H1 (cell line): ENCODE data around the gene ZBTB20. TPM values are rescaled to one million over a fixed set of nuclear protein-coding genes. Genes with fewer than 3 reads are reported as not detected.

ENCODE experiments used
- CTCF ChIA-PET: fragments of 300-600 bp; sonication (Branson Sonifier 250); formaldehyde crosslinking; loops from one replicate; lab custom pipeline; 2021; ENCODE audit not compliant: partially characterized antibody; lab: Charles Lee
- POLR2A ChIA-PET: fragments of 300-600 bp; sonication (Branson Sonifier 250); formaldehyde crosslinking; loops from one replicate; lab custom pipeline; 2021; ENCODE audit warnings: inconsistent platforms; ENCODE audit not compliant: partially characterized antibody; lab: Charles Lee
- DNase-seq, 2 experiments: peaks; one replicate each; pipeline versions ENCODE4 v3.0.0 to v3.0.0-alpha.2; 2010 to 2022; ENCODE audit warnings: low spot score in 2 of 2, low read depth in 1 of 2, mixed read lengths in 1 of 2
- FAIRE-seq: peaks from 2 replicates; lab custom pipeline; 2011; peaks lifted over from hg19 to GRCh38; lab: Jason Lieb, UNC
- H2AFZ ChIP-seq: 2 replicates; pipeline ENCODE4 v1.8.1; 2012; ENCODE audit warnings: low read length, inconsistent platforms
- H2AK5ac ChIP-seq: 2 replicates; pipeline ENCODE4 v1.6.1; 2013; ENCODE audit warnings: low read depth, low read length
- H2BK120ac ChIP-seq: replicated peaks from 2 replicates; pipeline ENCODE3; 2013; ENCODE audit warnings: low read depth, low read length, inconsistent platforms
- H2BK12ac ChIP-seq: 2 replicates; pipeline ENCODE4 v1.6.1; 2013; ENCODE audit warnings: low read depth, low read length
- H2BK15ac ChIP-seq: 2 replicates; pipeline ENCODE4 v1.6.1; 2013; ENCODE audit warnings: low read length
- H2BK20ac ChIP-seq: 2 replicates; pipeline ENCODE4 v1.6.1; 2013; ENCODE audit warnings: low read length
- H2BK5ac ChIP-seq: 2 replicates; pipeline ENCODE4 v1.6.1; 2013; ENCODE audit warnings: low read depth, low read length
- H3K14ac ChIP-seq: 2 replicates; pipeline ENCODE4 v1.6.1; 2013; ENCODE audit warnings: inconsistent platforms; ENCODE audit not compliant: insufficient read length
- H3K18ac ChIP-seq: 2 replicates; pipeline ENCODE4 v1.6.1; 2013; ENCODE audit warnings: low read length; ENCODE audit errors: extremely low read depth
- H3K23ac ChIP-seq: 2 replicates; pipeline ENCODE4 v1.6.1; 2013; ENCODE audit warnings: inconsistent platforms; ENCODE audit not compliant: insufficient read length
- H3K23me2 ChIP-seq: 2 replicates; pipeline ENCODE4 v1.6.1; 2013; ENCODE audit warnings: low read depth, low read length
- H3K27ac ChIP-seq: 2 replicates; pipeline ENCODE4 v1.6.1; 2011; ENCODE audit warnings: low read depth, low read length, inconsistent platforms
- H3K27me3 ChIP-seq, 4 experiments: replicated peaks in 1 of 4; 1 replicate in 1 of 4; 2 replicates in 3 of 4; pipeline versions ENCODE4 v1.6.1 to v1.8.1; 2011 to 2013; ENCODE audit warnings: low read length in 3 of 4, mild to moderate bottlenecking in 3 of 4, inconsistent platforms in 2 of 4, mixed read lengths in 2 of 4, moderate library complexity in 1 of 4; ENCODE audit not compliant: control insufficient read depth in 3 of 4, insufficient read depth in 3 of 4; ENCODE audit errors: extremely low read depth in 1 of 4
- H3K36me3 ChIP-seq, 4 experiments: 2 replicates each; pipeline versions ENCODE4 v1.6.1 to v1.8.1; 2011 to 2013; ENCODE audit warnings: mild to moderate bottlenecking in 4 of 4, low read length in 3 of 4, moderate library complexity in 2 of 4, control low read depth in 1 of 4, inconsistent platforms in 1 of 4; ENCODE audit not compliant: insufficient read depth in 4 of 4, control insufficient read depth in 2 of 4
- H3K4ac ChIP-seq: replicated peaks from 2 replicates; pipeline ENCODE3; 2013; ENCODE audit warnings: low read length, low read depth, mixed read lengths, inconsistent platforms; ENCODE audit not compliant: insufficient read length
- H3K4me1 ChIP-seq, 4 experiments: replicated peaks in 1 of 4; 1 replicate in 1 of 4; 2 replicates in 3 of 4; pipeline versions ENCODE4 v1.6.1 to v1.8.1; 2011 to 2013; ENCODE audit warnings: low read length in 3 of 4, inconsistent platforms in 2 of 4, mixed read lengths in 1 of 4; ENCODE audit not compliant: insufficient read depth in 4 of 4, control insufficient read depth in 3 of 4
- H3K4me2 ChIP-seq, 2 experiments: 2 replicates each; pipeline versions ENCODE4 v1.6.1 to v1.8.1; 2011 to 2013; ENCODE audit warnings: low read depth in 2 of 2, low read length in 2 of 2, control low read depth in 1 of 2, inconsistent platforms in 1 of 2, mild to moderate bottlenecking in 1 of 2; ENCODE audit not compliant: insufficient read depth in 1 of 2
- H3K4me3 ChIP-seq, 4 experiments: fragments of 200-600, 300-600 bp in 1 of 4; sonication (generic), shearing (Covaris generic), sonication (Bioruptor Twin) in 1 of 4; 2 replicates each; pipeline versions ENCODE4 v1.5.1 to v1.8.1; 2011 to 2016; ENCODE audit warnings: low read length in 4 of 4, low read depth in 3 of 4, control low read depth in 2 of 4, inconsistent platforms in 2 of 4, mild to moderate bottlenecking in 2 of 4, mixed read lengths in 1 of 4, moderate library complexity in 1 of 4; ENCODE audit not compliant: insufficient read depth in 2 of 4; ENCODE audit errors: extremely low read depth in 1 of 4
- H3K56ac ChIP-seq: replicated peaks from 2 replicates; pipeline ENCODE3; 2013; ENCODE audit warnings: low read depth, mild to moderate bottlenecking, mixed read lengths, low read length, inconsistent platforms; ENCODE audit not compliant: insufficient read length
- H3K79me1 ChIP-seq: 2 replicates; pipeline ENCODE4 v1.6.1; 2013; ENCODE audit warnings: low read depth, low read length, control low read depth
- H3K79me2 ChIP-seq, 2 experiments: 2 replicates each; pipeline versions ENCODE4 v1.6.1 to v1.8.1; 2012 to 2013; ENCODE audit warnings: low read length in 2 of 2, mild to moderate bottlenecking in 2 of 2, inconsistent platforms in 1 of 2; ENCODE audit not compliant: insufficient read depth in 2 of 2, control insufficient read depth in 1 of 2
- H3K9ac ChIP-seq, 4 experiments: replicated peaks in 1 of 4; 1 replicate in 1 of 4; 2 replicates in 3 of 4; pipeline versions ENCODE4 v1.6.1 to v1.8.1; 2011 to 2013; ENCODE audit warnings: low read depth in 3 of 4, low read length in 3 of 4, control low read depth in 2 of 4, mild to moderate bottlenecking in 2 of 4, moderate library complexity in 2 of 4, inconsistent platforms in 1 of 4; ENCODE audit errors: extremely low read depth in 1 of 4
- H3K9me3 ChIP-seq, 2 experiments: 2 replicates each; pipeline versions ENCODE4 v1.6.1 to v1.8.1; 2012 to 2013; ENCODE audit warnings: mild to moderate bottlenecking in 2 of 2, moderate library complexity in 2 of 2, control low read depth in 1 of 2, inconsistent platforms in 1 of 2, low read depth in 1 of 2, low read length in 1 of 2, mixed read lengths in 1 of 2; ENCODE audit not compliant: insufficient read depth in 2 of 2
- H4K20me1 ChIP-seq, 2 experiments: replicated peaks in 1 of 2; 2 replicates each; pipeline versions ENCODE3 to v1.8.1; 2011 to 2013; ENCODE audit warnings: inconsistent platforms in 2 of 2, low read length in 2 of 2, mild to moderate bottlenecking in 1 of 2; ENCODE audit not compliant: insufficient read depth in 2 of 2, control insufficient read depth in 1 of 2
- H4K5ac ChIP-seq: 2 replicates; pipeline ENCODE4 v1.6.1; 2013; ENCODE audit warnings: low read length, low read depth, mixed read lengths, inconsistent platforms; ENCODE audit not compliant: insufficient read length
- H4K8ac ChIP-seq: 2 replicates; pipeline ENCODE4 v1.8.0; 2013; ENCODE audit warnings: mild to moderate bottlenecking, moderate library complexity, low read length, inconsistent platforms; ENCODE audit not compliant: insufficient read depth; ENCODE audit errors: extremely low read depth
- H4K91ac ChIP-seq: replicated peaks from 2 replicates; pipeline ENCODE3; 2013; ENCODE audit warnings: low read length, mixed read lengths, inconsistent platforms; ENCODE audit not compliant: insufficient read length
- BACH1 ChIP-seq: IDR thresholded peaks from 2 replicates; pipeline ENCODE4 v1.6.1; 2012; ENCODE audit warnings: low read length, improper control_type of control experiment
- BCL11A ChIP-seq, 2 experiments: IDR thresholded peaks; one replicate each; pipeline ENCODE4 v1.6.1; 2011; ENCODE audit warnings: low read depth in 2 of 2, low read length in 2 of 2, mild to moderate bottlenecking in 2 of 2
- BRCA1 ChIP-seq: IDR thresholded peaks from 2 replicates; pipeline ENCODE4 v1.6.1; 2012; ENCODE audit warnings: low read depth, low read length, improper control_type of control experiment
- CBX5 ChIP-seq: fragments of 300-800, 300-1000 bp; sonication (generic); IDR thresholded peaks from 2 replicates; pipeline ENCODE4 v1.7.1; 2016; ENCODE audit warnings: antibody characterized with exemption, low read length, low read depth
- CTCF ChIP-seq, 3 experiments: IDR thresholded peaks; 1 replicate in 2 of 3; 2 replicates in 1 of 3; pipeline versions ENCODE4 v1.5.1 to v1.6.1; 2011; ENCODE audit warnings: low read length in 3 of 3, mild to moderate bottlenecking in 3 of 3, inconsistent platforms in 2 of 3, low read depth in 1 of 3, moderate library complexity in 1 of 3; ENCODE audit not compliant: insufficient read depth in 1 of 3; ENCODE audit errors: control extremely low read depth in 1 of 3
- EGR1 ChIP-seq: IDR thresholded peaks from 2 replicates; pipeline ENCODE4 v1.6.1; 2011; ENCODE audit warnings: low read depth, low read length, borderline replicate concordance
- EZH2 ChIP-seq: fragments of 200-600 bp; sonication (generic); IDR thresholded peaks from 2 replicates; pipeline ENCODE4 v1.7.1; 2012; ENCODE audit warnings: low read depth, mild to moderate bottlenecking, moderate library complexity, low read length, inconsistent platforms; ENCODE audit not compliant: severe bottlenecking
- FOSL1 ChIP-seq: IDR thresholded peaks from 2 replicates; pipeline ENCODE4 v1.6.1; 2011; ENCODE audit warnings: mild to moderate bottlenecking, low read depth, low read length, moderate library complexity; ENCODE audit not compliant: insufficient read depth
- HDAC2 ChIP-seq, 2 experiments: fragments of 300-600 bp in 1 of 2; sonication (generic) in 1 of 2; IDR thresholded peaks; 2 replicates each; pipeline ENCODE4 v1.6.1; 2011 to 2012; ENCODE audit warnings: low read depth in 2 of 2, low read length in 2 of 2, mild to moderate bottlenecking in 2 of 2, moderate library complexity in 2 of 2, borderline replicate concordance in 1 of 2, inconsistent platforms in 1 of 2
- HDAC6 ChIP-seq: IDR thresholded peaks from one replicate; pipeline ENCODE4 v1.7.1; 2012; ENCODE audit warnings: low read depth, mild to moderate bottlenecking, inconsistent platforms, low read length, moderate library complexity
- TCF12 ChIP-seq: IDR thresholded peaks from 2 replicates; pipeline ENCODE4 v1.6.1; 2011; ENCODE audit warnings: low read depth, mild to moderate bottlenecking, low read length
- WGBS, 2 experiments: shearing (Covaris generic) in 1 of 2; methylation state at CpG; one replicate each; pipeline versions ENCODE4 v1.1.6 to v1.1.7; 2013 to 2015; ENCODE audit warnings: low lambda C conversion rate in 2 of 2, mixed read lengths in 2 of 2, inconsistent platforms in 1 of 2, low coverage in 1 of 2, missing lambda C conversion rate in 1 of 2; ENCODE audit not compliant: insufficient replicate concordance in 2 of 2, insufficient coverage in 1 of 2, insufficient read length in 1 of 2; ENCODE audit errors: extremely low coverage in 1 of 2, missing lambda C conversion rate in 1 of 2; 5-methylcytosine and 5-hydroxymethylcytosine counted together
- polyA plus RNA-seq, 7 experiments: library from polyadenylated mRNA; depleted of rRNA in 3 of 7; stranded (reverse) in 5 of 7; unstranded in 2 of 7; fragments of >200 nt in 5 of 7; fragments of 200-250 nt in 2 of 7; gene quantifications; 1 replicate in 5 of 7; 2 replicates in 1 of 7; 4 replicates in 1 of 7; pipeline versions ENCODE4 v1.2.1 to v1.2.3, GENCODE V29; 2011 to 2013; ENCODE audit warnings: missing spikeins in 2 of 7, mixed read lengths in 2 of 7
- total RNA-seq: library from RNA; stranded (reverse); fragmentation: NEBNext Ultra II Directional; extraction: Animal tissue kit (Norgen Biotek cat#: 25700); gene quantifications from 2 replicates; pipeline ENCODE4 v1.2.1, GENCODE V29; 2021

The ZBTB20 gene
- total and polyA plus RNA-seq, 2 of the 8 experiments (the other 6 are each of a cell fraction or from before 2014, with no cell fraction given): 0.35 to 1.3 TPM

GRCh38 chr3:114857299-114857701 lies 289.8 kb downstream of the ZBTB20 start:
- no peaks in the 10 kb centered on the region for H3K9me3 ChIP-seq
- no peak overlapping the region for H2AK5ac ChIP-seq
- H3K4me2 ChIP-seq: no peak overlapping the region; a peak in 1 of 4 replicates
- WGBS, 2 experiments: 67% methylated on average over 6 of the region's 6 CpGs; no CpG with 5 or more reads in 1 of the 2 experiments
- no peaks in the 10 kb centered on the region for H3K27me3 ChIP-seq
- H3K14ac ChIP-seq: no peak overlapping the region
- no peak for FAIRE-seq
- no peak overlapping the region for H3K27ac ChIP-seq
- no peak overlapping the region for H4K5ac ChIP-seq
- CTCF ChIA-PET: interaction anchor here (1.1 to 1.7 kb wide), 3 partner anchors 21 to 183 kb away, joined by 3 to 4 read pairs (median 3); no protein-coding TSS in a partner anchor
- no peak overlapping the region for H2BK120ac ChIP-seq
- H3K4ac ChIP-seq: no peak overlapping the region
- H2AFZ ChIP-seq: no peak overlapping the region
- no peak overlapping the region for H3K18ac ChIP-seq
- H2BK5ac ChIP-seq: no peak overlapping the region
- POLR2A ChIA-PET: no interaction called here
- H3K23ac ChIP-seq: no peak overlapping the region
- H2BK20ac ChIP-seq: no peak overlapping the region
- H3K79me1 ChIP-seq: no peaks in the 10 kb centered on the region
- no peak overlapping the region for H4K91ac ChIP-seq
- no peak for DNase-seq
- H2BK12ac ChIP-seq: no peak overlapping the region
- H3K4me1 ChIP-seq: peaks cover 0 to 4% (median 0%) of the 10 kb centered on the region in 4 experiments; a peak in 1 of 7 replicates
- no peaks in the 10 kb centered on the region for H3K23me2 ChIP-seq
- no peak overlapping the region for H4K8ac ChIP-seq
- no peaks in the 10 kb centered on the region for H3K36me3 ChIP-seq
- H2BK15ac ChIP-seq: no peak overlapping the region
- no peaks in the 10 kb centered on the region for H4K20me1 ChIP-seq
- H3K79me2 ChIP-seq: no peaks in the 10 kb centered on the region
- no peak overlapping the region for H3K56ac ChIP-seq
- H3K9ac ChIP-seq: no peak overlapping the region
- H3K4me3 ChIP-seq: no peak overlapping the region
- no peak for TF ChIP-seq HDAC6
- TF ChIP-seq CBX5: no peak
- no peak for TF ChIP-seq TCF12
- no peak for TF ChIP-seq EGR1
- TF ChIP-seq BACH1: no peak
- no peak for TF ChIP-seq EZH2
- no peak for TF ChIP-seq FOSL1
- no peak for TF ChIP-seq BCL11A (IDR thresholded peaks at IDR 0.05; ENCODE audit: low read depth in 2 of 2, low read length in 2 of 2)
- TF ChIP-seq CTCF (IDR thresholded peaks at IDR 0.05; ENCODE audit: control extremely low read depth in 1 of 3, insufficient read depth in 1 of 3, low read depth in 1 of 3, low read length in 3 of 3): no peak
- TF ChIP-seq HDAC2 (IDR thresholded peaks at IDR 0.05; ENCODE audit: borderline replicate concordance in 1 of 2, low read depth in 2 of 2, low read length in 2 of 2): no peak
- TF ChIP-seq BRCA1: no peak
